ENCODE results near the gene PTPRR. TPM values are rescaled to one million over a fixed set of nuclear protein-coding genes. Genes with fewer than 3 reads are reported as not detected.

PTPRR gene
- total and polyA plus RNA-seq, 2 of the 13 experiments (the other 11 are each of a cell fraction or from before 2014, with no cell fraction given) = not detected

- H4K20me1 ChIP-seq (ENCODE audit: insufficient read depth, low read length) = no peaks in the 10 kb centered on the region
- no peaks in the 10 kb centered on the region for H3K9me3 ChIP-seq (ENCODE audit: low read length)
- H3K36me3 ChIP-seq (replicated peaks in 1 of 2; ENCODE audit: control insufficient read depth in 1 of 2, insufficient read depth in 2 of 2, low read length in 2 of 2) = no peaks in the 10 kb centered on the region
- no peak overlapping the region for H3K4me3 ChIP-seq (replicated peaks in 1 of 3; ENCODE audit: insufficient read depth in 1 of 3, low read depth in 2 of 3, low read length in 3 of 3)
- H3K27me3 ChIP-seq (ENCODE audit: control insufficient read depth in 1 of 2, insufficient read depth in 2 of 2, low read length in 2 of 2) = no peaks in the 10 kb centered on the region
- in situ Hi-C loops (cut with HindIII; ENCODE audit: extremely low pct_ligation_motif_present, low pct_unique_long_range_greater_than_20kb) (no loop called here), intact Hi-C loops (cut with micrococcal nuclease; ENCODE audit: unreplicated experiment) (no loop called here)
- 62% methylated on average over 3 of the region's 3 CpGs for WGBS (ENCODE audit: low lambda C conversion rate)
- BruUV-seq (replicated peaks) = no TSS peak
- no peak for FAIRE-seq
- ChIA-PET POLR2A (no interaction called here), CTCF (ENCODE audit: low intra/inter-chr PET ratio, low total read pairs) (no interaction called here)
- no peak for DNase-seq (ENCODE audit: low spot score)
- no peaks in the 10 kb centered on the region for H3K4me1 ChIP-seq (ENCODE audit: insufficient read depth, low read length)
- no peak overlapping the region for H3K27ac ChIP-seq (ENCODE audit: extremely low read length, insufficient read depth, low read length)
- H3K4me2 ChIP-seq (ENCODE audit: low read depth, low read length) = no peak overlapping the region
- H2AFZ ChIP-seq (ENCODE audit: low read length) = no peak overlapping the region
- no peaks in the 10 kb centered on the region for H3K79me2 ChIP-seq (ENCODE audit: insufficient read depth, low read length)
- TF ChIP-seq FLYWCH1 (CRISPR knock-in tag; IDR thresholded peaks at IDR 0.05) (no peak), XBP1 (CRISPR knock-in tag; IDR thresholded peaks at IDR 0.05) (no peak), U2AF1 (optimal IDR thresholded peaks at IDR 0.05; ENCODE audit: low read depth, low read length) (no peak), NR2F6 (IDR thresholded peaks at IDR 0.05) (no peak), NR2F6 (CRISPR knock-in tag; IDR thresholded peaks at IDR 0.05) (no peak), ZNF335 (CRISPR knock-in tag; IDR thresholded peaks at IDR 0.05) (no peak), MTF1 (CRISPR knock-in tag; IDR thresholded peaks at IDR 0.05) (no peak), ZNF878 (CRISPR knock-in tag; IDR thresholded peaks at IDR 0.05) (no peak), ZNF124 (CRISPR knock-in tag; IDR thresholded peaks at IDR 0.05) (no peak), SIN3B (IDR thresholded peaks at IDR 0.05; ENCODE audit: low read length) (no peak)
- no peak for ATAC-seq
- no peak overlapping the region for H3K9ac ChIP-seq (ENCODE audit: insufficient read depth, low read depth, low read length)
Observed at GRCh38 chr12:70854881-70855568, 65.5 kb downstream of the PTPRR start.

DNA sequence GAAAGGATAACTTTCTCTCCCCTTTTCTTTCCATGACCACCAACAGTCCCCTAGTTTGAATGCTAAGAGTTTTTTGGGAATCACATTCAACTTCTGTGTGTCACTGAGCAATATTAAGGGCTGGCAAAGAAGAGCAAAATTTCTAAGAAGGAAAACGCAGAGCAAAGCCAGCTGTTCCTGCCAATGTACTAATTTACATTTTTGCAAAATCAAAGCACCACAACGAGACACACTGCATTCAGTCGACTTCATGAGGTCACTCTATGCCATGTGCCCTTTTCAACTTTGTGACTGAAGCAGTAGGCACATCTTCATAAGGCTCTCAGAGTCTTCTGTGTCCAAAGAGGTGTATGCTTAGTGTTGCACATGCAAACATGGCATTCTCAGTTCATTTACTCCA, 66.4 kb downstream of the PTPRR start:
- H3K4me1 ChIP-seq (ENCODE audit: insufficient read depth, low read length) = no peaks in the 10 kb centered on the region
- H4K20me1 ChIP-seq (ENCODE audit: insufficient read depth, low read length) = no peaks in the 10 kb centered on the region
- ATAC-seq (no peak), FAIRE-seq (no peak), DNase-seq (ENCODE audit: low spot score) (no peak)
- no peak overlapping the region for H3K9ac ChIP-seq (ENCODE audit: insufficient read depth, low read depth, low read length)
- H3K27ac ChIP-seq (ENCODE audit: extremely low read length, insufficient read depth, low read length) = no peak overlapping the region
- intact Hi-C loops (cut with micrococcal nuclease; ENCODE audit: unreplicated experiment) (no loop called here), in situ Hi-C loops (cut with HindIII; ENCODE audit: extremely low pct_ligation_motif_present, low pct_unique_long_range_greater_than_20kb) (no loop called here)
- no peak overlapping the region for H3K4me2 ChIP-seq (ENCODE audit: low read depth, low read length)
- no peaks in the 10 kb centered on the region for H3K79me2 ChIP-seq (ENCODE audit: insufficient read depth, low read length)
- 9% methylated on average over 3 of the region's 3 CpGs for WGBS (ENCODE audit: low lambda C conversion rate)
- H3K36me3 ChIP-seq (replicated peaks in 1 of 2; ENCODE audit: control insufficient read depth in 1 of 2, insufficient read depth in 2 of 2, low read length in 2 of 2) = no peaks in the 10 kb centered on the region
- POLR2A ChIA-PET = no interaction called here
- no peak overlapping the region for H3K4me3 ChIP-seq (replicated peaks in 1 of 3; ENCODE audit: insufficient read depth in 1 of 3, low read depth in 2 of 3, low read length in 3 of 3)
- H2AFZ ChIP-seq (ENCODE audit: low read length) = no peak overlapping the region
- no TSS peak for BruUV-seq (replicated peaks)
- H3K9me3 ChIP-seq (ENCODE audit: low read length) = no peaks in the 10 kb centered on the region
- no peaks in the 10 kb centered on the region for H3K27me3 ChIP-seq (ENCODE audit: control insufficient read depth in 1 of 2, insufficient read depth in 2 of 2, low read length in 2 of 2)
- CTCF ChIA-PET (ENCODE audit: low intra/inter-chr PET ratio, low total read pairs) = no interaction called here
- TF ChIP-seq TCF7L2 (IDR thresholded peaks at IDR 0.05; ENCODE audit: low read depth, low read length) = no peak
- no peak for TF ChIP-seq ZSCAN31 (CRISPR knock-in tag; IDR thresholded peaks at IDR 0.05; ENCODE audit: low read depth)
- TF ChIP-seq, protein P1, sequence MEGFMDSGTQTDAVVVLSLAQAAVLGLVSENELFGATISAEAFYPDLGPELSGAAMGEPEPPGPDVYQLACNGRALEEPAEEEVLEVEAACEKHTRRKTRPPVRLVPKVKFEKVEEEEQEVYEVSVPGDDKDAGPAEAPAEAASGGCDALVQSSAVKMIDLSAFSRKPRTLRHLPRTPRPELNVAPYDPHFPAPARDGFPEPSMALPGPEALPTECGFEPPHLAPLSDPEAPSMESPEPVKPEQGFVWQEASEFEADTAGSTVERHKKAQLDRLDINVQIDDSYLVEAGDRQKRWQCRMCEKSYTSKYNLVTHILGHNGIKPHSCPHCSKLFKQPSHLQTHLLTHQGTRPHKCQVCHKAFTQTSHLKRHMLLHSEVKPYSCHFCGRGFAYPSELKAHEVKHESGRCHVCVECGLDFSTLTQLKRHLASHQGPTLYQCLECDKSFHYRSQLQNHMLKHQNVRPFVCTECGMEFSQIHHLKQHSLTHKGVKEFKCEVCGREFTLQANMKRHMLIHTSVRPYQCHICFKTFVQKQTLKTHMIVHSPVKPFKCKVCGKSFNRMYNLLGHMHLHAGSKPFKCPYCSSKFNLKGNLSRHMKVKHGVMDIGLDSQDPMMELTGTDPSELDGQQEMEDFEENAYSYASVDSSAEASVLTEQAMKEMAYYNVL (CRISPR knock-in tag; IDR thresholded peaks at IDR 0.05; ENCODE audit: borderline replicate concordance) = no peak
- no peak for TF ChIP-seq ZNF615 (CRISPR knock-in tag; IDR thresholded peaks at IDR 0.05; ENCODE audit: borderline replicate concordance)
- TF ChIP-seq ARID2 (CRISPR knock-in tag; IDR thresholded peaks at IDR 0.05; ENCODE audit: borderline replicate concordance) = no peak
- no peak for TF ChIP-seq HNRNPK (IDR thresholded peaks at IDR 0.05; ENCODE audit: low read depth, low read length, poor library complexity, severe bottlenecking)
- TF ChIP-seq, protein P2, sequence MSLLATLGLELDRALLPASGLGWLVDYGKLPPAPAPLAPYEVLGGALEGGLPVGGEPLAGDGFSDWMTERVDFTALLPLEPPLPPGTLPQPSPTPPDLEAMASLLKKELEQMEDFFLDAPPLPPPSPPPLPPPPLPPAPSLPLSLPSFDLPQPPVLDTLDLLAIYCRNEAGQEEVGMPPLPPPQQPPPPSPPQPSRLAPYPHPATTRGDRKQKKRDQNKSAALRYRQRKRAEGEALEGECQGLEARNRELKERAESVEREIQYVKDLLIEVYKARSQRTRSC (CRISPR knock-in tag; IDR thresholded peaks at IDR 0.05; ENCODE audit: low read depth) = no peak
- TF ChIP-seq TEF (CRISPR knock-in tag; IDR thresholded peaks at IDR 0.05) = no peak

Measured in HepG2 (cell line).